Stimulated activated naive CD8-positive, alpha-beta T cell treated with anti-CD3 and anti-CD28 coated beads, Interleukin-15, amount 100 ng/mL, for 72 hours (primary cell): ENCODE results near the gene PKD1.
A peak's percentile ranks its signal among the peaks of the same experiment; 100 is the strongest.

Source experiments
- ATAC-seq: fragments of 150-1000 bp; cut with Tn5 transposase; 2 replicates; pipeline ENCODE4 v1.10.0; 2021; ENCODE audit warnings: mild to moderate bottlenecking, moderate library complexity
- DNase-seq, 2 donors: peaks; one replicate each; pipeline ENCODE4 v3.0.0; 2021 to 2022
- H3K27ac Mint-ChIP-seq, 2 donors: one replicate each; pipeline ENCODE4 v1.8.0; 2022; ENCODE audit warnings: mild to moderate bottlenecking in 2 of 2, mixed read lengths in 2 of 2, moderate library complexity in 2 of 2
- H3K27me3 Mint-ChIP-seq: one replicate; pipeline ENCODE4 v1.8.0; 2022; ENCODE audit warnings: mixed read lengths
- H3K4me1 Mint-ChIP-seq: one replicate; pipeline ENCODE4 v1.8.0; 2022; ENCODE audit warnings: mild to moderate bottlenecking, mixed read lengths
- H3K4me3 Mint-ChIP-seq, 2 donors: one replicate each; pipeline ENCODE4 v1.8.0; 2022; ENCODE audit warnings: mild to moderate bottlenecking in 2 of 2, mixed read lengths in 2 of 2, moderate library complexity in 1 of 2
- H3K9me3 Mint-ChIP-seq, 2 donors: one replicate each; pipeline ENCODE4 v1.8.0; 2022; ENCODE audit warnings: mixed read lengths in 2 of 2

The PKD1 gene

DNA sequence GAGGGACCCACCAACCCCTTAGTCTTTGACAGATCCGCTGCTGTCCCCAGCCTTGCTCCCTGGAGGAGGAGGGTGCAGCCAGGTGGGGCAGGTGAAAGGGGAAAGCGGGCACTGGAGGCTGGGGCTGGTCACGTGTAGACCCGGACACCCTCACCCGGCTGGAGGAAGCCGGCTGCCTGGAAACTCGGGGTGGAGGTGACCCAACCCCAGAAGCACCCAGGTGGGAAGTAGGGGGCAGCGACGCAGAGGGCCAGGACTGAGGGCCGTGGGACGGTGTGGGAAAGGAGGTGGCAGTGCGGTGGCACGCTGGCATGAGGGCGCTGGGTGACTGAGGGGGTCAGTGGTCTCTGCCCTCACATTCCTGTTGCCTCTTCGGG lies 22.6 kb upstream of the PKD1 start:
- Mint-ChIP-seq H3K4me1 (peaks cover 49% of the 10 kb centered on the region), H3K4me3 (no peak overlapping the region), H3K27me3 (no peaks in the 10 kb centered on the region), H3K27ac (peak overlapping the region in 1 of 2 donors; percentile 46), H3K9me3 (no peaks in the 10 kb centered on the region)
- DNase-seq (no peak), ATAC-seq (no peak)

DNA sequence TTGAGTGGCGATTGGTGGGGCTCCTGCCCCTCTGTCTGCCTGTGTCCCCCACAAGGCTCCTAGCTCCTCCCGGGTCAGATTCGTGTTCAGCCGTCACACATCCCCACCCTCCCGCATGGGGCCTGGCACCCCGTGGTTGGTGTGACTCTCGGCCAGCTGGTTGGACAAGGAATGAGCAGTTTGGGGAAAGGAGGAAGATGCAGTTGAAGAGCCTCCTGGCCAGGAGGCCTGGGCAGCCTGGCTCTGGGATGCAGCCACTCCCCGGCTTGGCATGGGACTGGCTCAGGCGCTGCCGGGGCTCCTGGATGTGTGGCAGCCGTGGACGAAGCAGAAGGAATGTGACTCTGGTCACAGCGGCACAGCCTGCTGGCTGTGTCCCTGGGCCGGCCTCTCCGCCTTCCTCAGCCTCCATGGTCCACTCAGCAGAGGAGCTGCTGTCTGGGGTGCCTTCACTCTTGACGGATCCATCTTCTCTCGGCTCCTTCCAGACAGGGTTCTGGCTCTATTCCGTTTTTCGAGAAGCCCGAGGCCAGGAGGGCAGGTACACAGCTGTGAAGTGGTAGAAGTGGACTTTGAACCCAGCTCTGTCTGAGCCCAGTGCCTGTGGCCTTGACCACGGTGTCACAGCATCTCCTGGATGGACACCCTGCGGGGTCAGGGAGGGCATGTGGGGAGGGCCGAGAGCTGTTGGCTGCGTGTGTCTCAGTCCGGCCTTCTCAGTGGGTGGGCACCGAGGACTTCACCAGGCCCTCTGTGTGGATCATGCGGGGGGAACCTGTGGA lies 22.0 kb upstream of the PKD1 start:
- H3K9me3 Mint-ChIP-seq = no peaks in the 10 kb centered on the region
- peak overlapping the region; percentile 85 to 97 for H3K4me3 Mint-ChIP-seq
- peak overlapping the region; percentile 57 to 76 for H3K27ac Mint-ChIP-seq
- no peak for DNase-seq
- ATAC-seq = no peak
- H3K27me3 Mint-ChIP-seq = no peaks in the 10 kb centered on the region
- peaks cover 51% of the 10 kb centered on the region for H3K4me1 Mint-ChIP-seq

DNA sequence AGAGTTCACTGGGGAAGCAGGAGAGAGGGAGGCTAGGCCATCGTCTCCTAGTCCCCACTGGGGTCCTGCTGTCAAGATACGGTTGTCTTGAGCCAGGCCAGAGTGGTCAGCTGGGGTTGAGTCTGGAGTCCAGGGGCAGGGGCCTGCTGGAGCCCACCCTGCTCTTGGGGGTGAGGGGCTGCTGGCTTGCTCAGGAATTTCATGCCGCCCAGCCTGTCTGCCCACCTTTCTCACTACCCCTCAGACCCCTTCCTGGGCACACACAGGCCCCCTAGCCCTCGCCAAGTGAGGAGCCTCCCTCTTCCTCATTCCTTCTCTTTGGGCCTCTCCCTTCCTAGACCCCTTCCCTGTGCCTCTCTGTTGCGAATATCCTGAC lies 21.1 kb upstream of the PKD1 start:
- H3K27me3 Mint-ChIP-seq = no peaks in the 10 kb centered on the region
- peaks cover 55% of the 10 kb centered on the region for H3K4me1 Mint-ChIP-seq
- no peak for DNase-seq
- H3K4me3 Mint-ChIP-seq = peak overlapping the region; percentile 85 to 97
- no peaks in the 10 kb centered on the region for H3K9me3 Mint-ChIP-seq
- peak overlapping the region in 1 of 2 donors; percentile 97 for H3K27ac Mint-ChIP-seq
- ATAC-seq = no peak

DNA sequence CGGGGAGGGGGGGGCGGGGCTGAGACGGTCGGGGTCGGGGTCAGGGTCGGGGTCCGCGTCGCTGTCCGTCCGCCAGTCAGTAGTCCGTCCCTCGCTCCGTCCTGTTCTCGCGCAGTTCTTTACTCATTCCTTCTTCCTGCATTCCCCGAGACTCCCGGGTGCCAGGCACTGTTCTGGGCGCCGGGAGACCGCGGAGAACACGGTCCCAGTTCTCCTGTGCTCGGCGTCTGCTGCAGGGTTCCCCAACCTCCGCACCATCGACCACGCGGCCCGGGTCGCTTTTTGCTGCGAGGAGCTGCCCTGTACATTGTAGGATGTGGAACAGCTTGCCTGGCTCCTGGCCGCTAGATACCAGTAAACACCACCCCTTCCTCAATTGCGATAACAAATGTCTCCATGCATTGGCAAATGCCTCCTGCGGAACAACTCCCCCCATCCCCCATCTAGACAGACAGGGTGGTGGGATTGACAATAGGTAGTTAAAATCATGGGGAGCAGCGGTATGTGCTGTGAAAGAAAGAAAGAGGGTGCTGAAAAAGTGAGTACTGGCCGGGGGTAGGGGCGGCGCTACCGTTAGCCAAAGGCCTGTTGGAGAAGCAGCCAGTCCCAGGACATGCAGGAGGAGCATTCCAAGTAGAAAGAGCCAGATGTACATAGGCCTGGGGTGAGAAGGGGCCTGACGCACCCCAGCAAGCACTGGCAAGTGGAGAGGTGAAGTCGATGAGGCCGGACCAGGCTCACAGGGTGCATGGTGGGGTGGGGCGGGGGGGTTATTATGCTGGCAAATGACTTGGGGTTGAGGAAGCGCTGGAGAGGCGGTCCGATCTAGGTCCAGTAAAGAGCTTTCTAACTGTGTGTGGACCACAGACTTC lies 20.5 kb upstream of the PKD1 start:
- H3K4me3 Mint-ChIP-seq = peak overlapping the region; percentile 85 to 97
- H3K4me1 Mint-ChIP-seq = peaks cover 57% of the 10 kb centered on the region

DNA sequence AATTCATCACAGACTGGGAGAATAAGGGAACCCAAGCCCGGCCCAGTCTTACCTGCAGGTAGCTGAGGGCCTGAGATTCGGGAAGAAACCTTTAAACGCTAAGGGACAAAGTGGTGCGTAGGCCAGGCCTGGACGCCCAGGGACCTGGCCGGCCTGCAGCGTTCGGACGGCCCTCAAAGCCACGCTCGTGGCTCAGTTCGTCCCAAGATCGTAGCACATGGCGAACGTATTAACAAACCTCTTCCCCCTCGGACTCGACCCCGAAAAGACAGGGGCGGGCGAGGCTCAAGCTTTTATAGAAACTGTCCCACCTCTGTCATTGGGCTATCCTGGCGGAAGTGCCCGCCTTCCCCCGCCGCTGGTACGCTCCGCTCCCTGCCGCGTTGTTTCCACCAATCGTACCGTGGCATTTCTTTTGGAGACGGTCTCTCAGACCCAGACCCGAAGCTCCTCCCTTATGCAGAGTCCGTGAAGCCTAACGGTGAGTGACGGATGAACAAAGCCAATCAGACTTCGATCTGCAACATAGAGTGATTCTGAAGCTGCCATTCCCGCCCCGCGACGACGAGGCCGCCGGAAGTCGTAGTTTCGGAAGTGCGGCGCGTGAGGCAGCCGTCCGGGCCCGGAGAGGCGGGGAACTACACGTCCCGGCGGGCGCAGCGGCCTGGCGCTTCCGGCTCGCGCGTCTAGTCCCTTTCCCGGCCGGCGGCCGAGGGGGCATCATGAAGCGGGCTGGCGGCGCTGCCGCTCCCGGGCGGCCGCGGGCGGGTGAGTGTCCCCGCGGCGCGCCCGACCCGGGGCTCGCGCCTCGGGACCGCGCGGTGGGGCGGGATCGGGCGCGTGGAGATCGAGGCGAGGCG lies 19.6 kb upstream of the PKD1 start, which contains the start of gene TRAF7:
Gene TRAF7, plus strand, starts transcription at position 692 of the 860 bp plus-strand sequence. CDS start 8,139 bp downstream, outside the sequence.
- Mint-ChIP-seq H3K4me1 (peaks cover 66% of the 10 kb centered on the region), H3K9me3 (no peaks in the 10 kb centered on the region), H3K4me3 (peak within 1 kb of the TSS; percentile 86 to 97), H3K27ac (peak within 1 kb of the TSS; percentile 93 to 97), H3K27me3 (no peaks in the 10 kb centered on the region)
- peak; percentile 98 to 99 for DNase-seq
- peak; percentile 95 for ATAC-seq

More for the DNA sequence above, 20.5 kb upstream of the PKD1 start:
- Mint-ChIP-seq H3K9me3 (no peaks in the 10 kb centered on the region), H3K27ac (peak overlapping the region; percentile 83 to 97), H3K27me3 (no peaks in the 10 kb centered on the region)
- ATAC-seq = no peak
- DNase-seq = no peak

DNA sequence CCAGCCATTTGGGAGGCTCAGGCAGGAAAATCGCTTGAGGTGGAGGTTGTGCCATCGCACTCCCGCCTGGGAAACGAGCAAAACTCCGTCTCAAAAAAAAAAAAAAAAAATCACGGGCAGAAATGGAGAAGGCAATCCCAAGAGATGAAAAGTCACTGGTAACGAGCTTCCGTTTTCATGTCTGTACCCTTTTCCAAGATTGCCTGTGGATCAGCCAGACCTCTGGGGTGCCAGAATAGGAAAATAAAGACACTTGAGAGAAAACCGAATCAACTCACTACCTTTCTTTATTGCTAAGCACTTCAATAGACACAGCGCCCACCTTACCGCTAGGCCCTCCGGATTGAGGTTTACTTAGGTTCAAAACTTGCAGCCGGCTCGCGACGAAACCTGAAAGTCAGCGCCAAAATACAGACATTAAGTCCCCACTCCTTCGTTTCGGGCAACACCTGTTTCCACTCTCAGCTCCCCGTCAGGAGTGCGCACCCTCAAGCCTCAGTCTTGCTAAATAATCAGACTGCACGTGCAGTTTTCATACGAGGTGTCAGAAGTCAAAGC lies 18.9 kb upstream of the PKD1 start:
- Mint-ChIP-seq H3K4me3 (peak overlapping the region; percentile 86 to 95), H3K9me3 (no peaks in the 10 kb centered on the region), H3K27me3 (no peaks in the 10 kb centered on the region), H3K4me1 (peaks cover 73% of the 10 kb centered on the region), H3K27ac (peak overlapping the region; percentile 67 to 93)
- ATAC-seq (no peak), DNase-seq (no peak)

DNA sequence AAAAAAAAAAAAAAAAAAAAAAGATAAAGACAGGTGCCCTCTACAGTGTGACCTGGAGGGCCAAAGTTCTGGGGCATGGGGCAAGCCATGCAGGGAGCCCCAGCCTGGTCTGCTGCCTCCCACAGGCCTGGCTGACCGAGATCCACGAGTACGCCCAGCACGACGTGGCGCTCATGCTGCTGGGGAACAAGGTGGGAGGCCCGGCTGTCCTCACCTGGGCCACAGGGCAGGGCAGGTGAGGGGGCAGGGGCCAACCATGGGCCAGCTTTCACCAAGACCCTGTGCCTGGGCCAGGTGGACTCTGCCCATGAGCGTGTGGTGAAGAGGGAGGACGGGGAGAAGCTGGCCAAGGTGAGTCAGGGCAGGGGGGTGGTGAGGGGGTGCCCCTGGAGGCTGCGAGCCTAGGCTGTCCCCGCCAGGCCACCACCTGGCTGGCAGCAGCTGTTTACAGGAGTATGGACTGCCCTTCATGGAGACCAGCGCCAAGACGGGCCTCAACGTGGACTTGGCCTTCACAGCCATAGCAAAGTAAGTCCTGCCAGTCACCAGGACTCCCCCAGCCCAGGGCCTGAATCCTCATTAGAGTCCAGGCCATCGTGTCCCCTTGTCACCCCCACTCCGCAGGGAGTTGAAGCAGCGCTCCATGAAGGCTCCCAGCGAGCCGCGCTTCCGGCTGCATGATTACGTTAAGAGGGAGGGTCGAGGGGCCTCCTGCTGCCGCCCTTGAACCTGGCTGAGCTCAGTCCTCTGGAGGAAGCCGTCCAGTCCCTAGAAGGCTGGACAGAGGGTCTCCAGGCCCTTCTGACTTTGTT lies 17.2 kb upstream of the PKD1 start:
- Mint-ChIP-seq H3K4me3 (peak overlapping the region; percentile 86 to 95), H3K4me1 (peaks cover 66% of the 10 kb centered on the region), H3K27ac (peak overlapping the region; percentile 67 to 95), H3K9me3 (no peaks in the 10 kb centered on the region), H3K27me3 (no peaks in the 10 kb centered on the region)
- ATAC-seq = no peak
- no peak for DNase-seq

DNA sequence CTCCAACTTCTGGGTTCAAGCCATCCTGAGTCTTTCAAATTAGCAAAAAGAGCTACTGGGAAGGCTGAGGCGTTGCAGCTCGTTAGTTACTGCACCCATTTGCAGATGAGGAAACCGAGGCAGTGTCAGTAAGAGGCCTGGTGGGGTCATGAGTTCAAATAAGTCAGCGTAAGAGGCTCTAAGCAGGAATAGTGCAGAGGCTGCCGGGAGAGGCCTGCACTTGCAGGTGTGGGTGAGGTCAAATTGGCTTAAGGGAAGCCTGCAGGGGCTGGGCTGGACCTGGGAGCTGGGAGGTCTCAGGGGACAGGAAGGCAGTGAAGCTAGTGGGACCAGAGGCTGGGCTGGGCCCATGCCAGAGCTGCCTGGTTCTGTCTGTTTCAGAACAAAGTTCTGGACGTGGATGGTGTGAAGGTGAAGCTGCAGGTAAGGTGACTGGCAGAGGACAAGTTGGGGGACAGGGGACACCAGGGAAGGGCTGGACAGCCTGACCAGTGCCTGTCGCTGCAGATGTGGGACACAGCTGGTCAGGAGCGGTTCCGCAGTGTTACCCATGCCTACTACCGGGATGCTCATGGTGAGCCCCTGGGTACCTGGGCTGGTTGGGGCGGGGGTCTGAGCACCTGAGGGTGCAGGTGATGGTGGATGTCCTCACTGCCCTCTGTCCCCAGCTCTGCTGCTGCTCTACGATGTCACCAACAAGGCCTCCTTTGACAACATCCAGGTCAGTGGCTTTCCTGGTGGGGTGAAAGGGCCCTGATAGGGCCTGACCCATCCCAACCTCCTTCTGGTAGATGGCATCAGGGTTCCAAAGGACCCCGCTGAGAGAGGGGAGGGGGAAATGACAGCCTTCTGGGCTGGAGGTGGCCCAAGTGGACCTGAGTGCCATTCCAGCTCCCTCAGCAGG lies 15.7 kb upstream of the PKD1 start:
- Mint-ChIP-seq H3K27me3 (peaks cover 6% of the 10 kb centered on the region), H3K9me3 (no peaks in the 10 kb centered on the region), H3K27ac (no peak overlapping the region), H3K4me3 (peak overlapping the region; percentile 86 to 95), H3K4me1 (peaks cover 56% of the 10 kb centered on the region)
- ATAC-seq (no peak), DNase-seq (no peak)

DNA sequence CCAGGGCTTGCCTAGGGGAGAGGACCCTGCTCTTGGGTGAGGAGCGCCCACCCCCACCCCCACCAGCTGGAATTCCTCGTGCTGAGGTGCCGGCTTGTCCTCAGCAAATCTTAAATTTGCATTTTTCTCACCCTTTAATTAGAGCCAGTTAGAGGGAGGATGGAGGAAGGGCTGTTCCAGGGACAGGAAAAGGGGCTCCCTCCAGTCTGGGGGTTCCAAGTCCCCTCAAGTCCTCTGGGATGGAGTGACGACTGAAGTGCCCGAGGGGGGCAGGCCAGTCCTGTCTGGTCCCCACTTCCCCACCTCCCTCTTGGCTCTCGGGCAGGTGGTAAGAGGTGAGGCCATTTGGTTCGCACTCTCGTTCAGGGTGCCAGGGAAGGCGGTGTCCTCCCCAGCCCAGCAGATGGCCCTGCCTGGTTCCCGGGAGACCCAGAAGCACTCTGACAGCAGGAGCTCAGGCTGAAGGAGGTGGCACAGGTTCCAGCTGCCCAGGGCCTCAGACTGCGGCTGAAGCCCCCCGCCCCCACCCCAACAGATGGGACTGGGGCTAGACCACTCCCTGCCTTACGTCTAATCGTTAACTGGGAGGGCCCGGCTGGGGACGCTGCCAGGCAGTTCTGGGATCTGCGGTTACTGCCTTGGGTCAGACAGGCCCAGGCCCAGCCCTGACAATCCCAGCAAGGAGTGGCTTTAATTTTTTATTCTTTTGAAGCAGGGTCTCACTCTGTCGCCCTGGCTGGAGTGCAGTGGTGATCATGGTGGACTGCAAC lies 14.9 kb upstream of the PKD1 start:
- Mint-ChIP-seq H3K27ac (no peak overlapping the region), H3K4me1 (peaks cover 52% of the 10 kb centered on the region), H3K9me3 (no peaks in the 10 kb centered on the region), H3K4me3 (peak overlapping the region in 1 of 2 donors; percentile 77), H3K27me3 (peaks cover 6% of the 10 kb centered on the region)
- DNase-seq (no peak), ATAC-seq (no peak)

DNA sequence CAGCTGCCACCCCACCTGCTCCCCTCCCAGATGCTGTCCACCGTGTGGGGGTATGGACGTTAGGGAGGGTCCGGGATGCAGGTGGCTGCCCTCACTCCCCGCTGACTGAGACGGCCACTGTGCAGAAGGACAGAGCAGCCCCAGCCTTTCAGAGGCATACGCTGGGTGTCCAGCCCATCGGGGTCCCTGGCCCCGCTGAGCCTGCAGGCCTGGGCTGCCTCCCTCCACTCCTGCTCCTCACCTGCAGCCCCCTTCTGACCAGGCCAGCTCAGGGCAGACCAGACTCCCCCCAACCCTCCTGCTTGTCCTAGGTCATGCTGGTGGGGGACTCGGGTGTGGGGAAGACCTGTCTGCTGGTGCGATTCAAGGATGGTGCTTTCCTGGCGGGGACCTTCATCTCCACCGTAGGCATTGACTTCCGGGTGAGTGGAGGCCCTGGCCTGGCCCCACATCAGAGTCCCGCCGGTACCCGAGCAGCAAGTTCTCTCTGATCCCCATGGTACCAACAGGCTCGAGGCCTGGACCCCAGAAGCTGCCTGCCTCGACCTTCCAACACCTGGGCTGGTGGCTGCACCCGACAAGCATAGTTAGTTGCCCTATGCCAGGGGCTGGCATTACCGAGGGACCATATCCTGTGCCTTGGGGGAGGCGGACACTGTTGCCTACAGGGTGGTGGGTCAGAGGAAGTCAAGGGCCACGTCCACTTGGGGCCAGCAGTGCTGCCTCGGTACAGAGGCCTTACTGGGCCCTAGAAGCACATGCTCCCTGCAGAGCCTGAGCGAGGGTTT lies 14.1 kb upstream of the PKD1 start:
- Mint-ChIP-seq H3K9me3 (no peaks in the 10 kb centered on the region), H3K27me3 (peaks cover 6% of the 10 kb centered on the region), H3K4me1 (peaks cover 52% of the 10 kb centered on the region), H3K4me3 (peak overlapping the region; percentile 53 to 77), H3K27ac (no peak overlapping the region)
- ATAC-seq (no peak), DNase-seq (no peak)

DNA sequence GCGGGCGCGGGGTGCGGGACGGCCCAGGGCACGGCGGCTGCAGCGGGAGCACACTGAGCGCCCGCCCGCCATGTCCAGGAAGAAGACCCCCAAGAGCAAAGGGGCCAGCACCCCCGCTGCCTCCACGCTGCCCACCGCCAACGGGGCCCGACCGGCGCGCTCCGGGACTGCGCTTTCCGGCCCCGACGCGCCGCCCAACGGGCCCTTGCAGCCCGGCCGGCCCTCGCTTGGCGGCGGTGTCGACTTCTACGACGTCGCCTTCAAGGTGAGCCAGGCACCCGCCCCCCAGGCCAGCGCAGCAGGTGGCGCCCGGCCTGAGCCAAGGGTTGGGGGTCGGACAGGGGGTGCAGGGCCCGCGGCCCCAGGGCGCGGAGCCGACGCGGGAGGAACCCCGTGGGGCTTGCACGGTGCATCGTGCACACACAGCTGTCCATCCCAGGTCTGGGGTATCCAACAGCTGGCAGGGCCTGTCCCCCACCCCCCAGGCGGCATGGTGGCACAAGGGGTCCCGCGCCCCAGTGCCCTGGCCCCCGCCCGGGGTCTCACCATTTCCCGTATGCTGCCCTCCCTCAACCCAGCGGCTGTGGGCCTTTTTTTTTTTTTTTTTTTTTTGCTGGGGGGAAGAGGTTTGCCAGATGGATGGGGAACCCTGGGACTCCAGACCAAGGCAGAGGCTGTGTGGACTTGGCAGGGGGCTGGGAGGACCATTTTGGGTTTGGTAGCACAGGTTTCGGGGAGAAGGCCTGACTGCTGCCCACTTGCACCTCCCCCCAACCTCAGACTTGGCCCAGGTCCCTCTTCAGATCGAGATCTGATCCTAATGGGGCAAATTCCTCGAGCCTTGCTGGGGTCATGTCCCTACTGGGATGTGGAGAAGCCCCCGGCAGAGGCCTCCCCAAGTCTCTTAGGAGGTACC lies 13.3 kb upstream of the PKD1 start:
- ATAC-seq (peak; percentile 41), DNase-seq (no peak)
- no peak overlapping the region for H3K27ac Mint-ChIP-seq
- H3K4me3 Mint-ChIP-seq = peak overlapping the region; percentile 53 to 77
- H3K4me1 Mint-ChIP-seq = peaks cover 52% of the 10 kb centered on the region
- H3K9me3 Mint-ChIP-seq = no peaks in the 10 kb centered on the region
- peaks cover 6% of the 10 kb centered on the region for H3K27me3 Mint-ChIP-seq
